COR-L47 (cell line): ENCODE data around the gene IER3IP1.
"Not testable (repeated sequence)": the region's sequence is repeated elsewhere in the genome, so short reads cannot be mapped to it uniquely, and the experiment has no call there.

Source experiments
- DNase-seq: peaks from one replicate; lab custom pipeline; 2025; lab: John Stamatoyannopoulos, UW

The IER3IP1 gene

DNA sequence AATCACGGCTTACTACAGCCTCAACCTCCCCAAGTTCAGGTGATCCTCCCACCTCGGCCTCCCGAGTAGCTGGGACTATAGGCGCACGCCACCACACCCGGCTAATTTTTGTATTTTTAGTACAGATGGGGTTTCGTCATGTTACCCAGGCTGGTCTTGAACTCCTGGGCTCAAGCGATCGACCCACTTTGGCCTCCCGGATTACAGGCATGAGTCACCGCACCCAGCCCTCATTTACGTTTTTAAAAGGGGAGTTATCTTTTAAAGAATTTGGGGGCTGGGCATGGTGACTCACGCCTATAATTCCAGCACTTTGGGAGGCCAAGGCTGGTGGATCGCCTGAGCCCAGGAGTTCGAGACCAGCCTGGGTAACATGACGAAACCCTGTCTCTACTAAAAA lies 17.8 kb downstream of the IER3IP1 start:
- not testable (repeated sequence) for DNase-seq

DNA sequence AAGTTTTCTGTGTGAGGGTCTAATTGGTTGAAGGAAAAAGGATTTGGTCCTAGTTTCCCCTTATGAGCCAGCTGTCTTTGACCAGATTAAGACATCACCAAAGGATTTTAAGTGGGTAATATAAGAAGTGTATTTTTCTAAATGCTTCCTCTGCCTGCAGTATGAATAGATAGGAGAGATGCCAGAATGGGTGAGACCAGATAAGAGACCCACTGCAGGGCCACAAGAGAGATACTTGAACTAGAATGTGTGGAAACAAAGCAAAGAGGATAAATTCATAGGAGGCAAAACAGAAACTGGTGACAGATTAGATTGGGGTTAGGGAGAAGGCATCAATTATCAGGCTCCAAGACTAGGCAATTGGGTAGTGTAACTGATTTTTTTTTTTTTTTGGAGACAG lies 24.7 kb downstream of the IER3IP1 start:
- DNase-seq = no peak

GRCh38 chr18:47150824-47151366 lies 25.3 kb downstream of the IER3IP1 start:
- peak; percentile 6 for DNase-seq

GRCh38 chr18:47150029-47150823 lies 25.9 kb downstream of the IER3IP1 start, which contains the start of gene HDHD2:
HDHD2 (minus strand) TSS chr18:47150500; CDS start chr18:47136439, 14,061 bp downstream.
- DNase-seq = peak; percentile 88

DNA sequence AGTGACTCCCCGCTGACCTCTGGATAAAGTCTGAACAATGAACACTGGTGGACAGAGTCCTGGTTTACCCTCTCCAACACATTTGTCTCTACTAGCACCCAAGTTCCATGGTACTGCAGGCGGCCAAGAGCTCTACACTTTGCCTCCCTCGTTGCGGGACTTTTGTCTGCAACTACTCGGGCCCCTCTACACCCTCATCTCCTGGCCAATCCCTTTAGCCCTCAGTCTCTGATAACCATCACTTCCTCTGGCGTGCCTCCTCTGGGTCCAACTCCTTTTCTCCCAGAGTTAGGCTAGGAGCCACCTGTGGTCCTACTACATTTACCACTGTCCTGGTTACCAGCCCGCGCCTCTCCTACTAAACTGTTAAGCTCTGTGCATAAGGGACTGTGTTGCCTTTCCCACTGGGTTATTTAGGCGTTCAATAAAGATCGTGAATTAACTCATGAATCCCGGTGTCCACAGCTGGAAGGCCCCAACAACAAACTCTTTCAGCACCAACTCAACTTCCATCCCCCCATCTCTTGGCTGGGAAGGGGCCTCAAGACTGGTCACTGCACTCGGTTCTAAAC lies 26.6 kb downstream of the IER3IP1 start:
- no peak for DNase-seq

- DNase-seq = no peak
Measured at GRCh38 chr18:47146206-47146605, 30.0 kb downstream of the IER3IP1 start.

GRCh38 chr18:47143899-47144485 lies 32.2 kb downstream of the IER3IP1 start:
- no peak for DNase-seq

DNA sequence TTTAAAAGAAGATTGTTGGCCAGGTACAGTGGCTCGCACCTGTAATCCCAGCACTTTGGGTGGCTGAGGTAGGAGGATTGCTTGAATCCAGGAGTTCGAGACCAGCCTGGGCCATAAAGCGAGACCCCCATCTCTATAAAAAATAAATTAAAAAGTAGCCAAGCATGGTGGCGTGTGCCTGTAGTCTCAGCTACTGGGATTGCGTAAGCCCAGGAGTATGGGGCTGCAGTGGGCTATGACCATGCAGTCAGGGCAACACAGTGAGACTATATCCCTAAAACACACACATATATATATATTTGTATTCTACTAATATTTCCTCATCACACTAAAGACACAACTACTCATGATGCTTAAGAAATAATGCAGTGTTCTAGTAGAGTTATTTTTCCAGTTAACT lies 33.0 kb downstream of the IER3IP1 start:
- DNase-seq = no peak

- no peak for DNase-seq
Measured at GRCh38 chr18:47141289-47141688, 34.9 kb downstream of the IER3IP1 start.

DNA sequence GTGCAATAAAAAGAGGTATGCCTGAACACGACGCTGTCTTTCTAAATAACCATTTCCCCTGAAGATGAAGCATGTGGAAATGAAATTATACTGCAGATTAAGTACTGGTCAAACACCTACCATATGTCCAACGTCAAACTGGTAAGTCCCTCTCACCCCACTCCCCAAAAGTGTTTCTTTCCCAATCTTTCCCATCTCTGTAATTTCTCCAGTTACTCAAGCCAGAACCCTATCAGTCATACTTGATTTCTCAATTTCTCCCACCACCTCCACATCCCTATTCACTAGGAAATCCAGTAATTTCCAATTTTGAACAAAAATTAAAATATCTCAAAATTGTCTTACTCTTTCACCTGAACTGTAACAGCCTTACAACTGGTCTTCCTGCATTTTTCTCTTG lies 55.0 kb downstream of the IER3IP1 start:
- no peak for DNase-seq

GRCh38 chr18:47120428-47120827 lies 55.7 kb downstream of the IER3IP1 start:
- no peak for DNase-seq

GRCh38 chr18:47118981-47119380 lies 57.2 kb downstream of the IER3IP1 start:
- no peak for DNase-seq

DNA sequence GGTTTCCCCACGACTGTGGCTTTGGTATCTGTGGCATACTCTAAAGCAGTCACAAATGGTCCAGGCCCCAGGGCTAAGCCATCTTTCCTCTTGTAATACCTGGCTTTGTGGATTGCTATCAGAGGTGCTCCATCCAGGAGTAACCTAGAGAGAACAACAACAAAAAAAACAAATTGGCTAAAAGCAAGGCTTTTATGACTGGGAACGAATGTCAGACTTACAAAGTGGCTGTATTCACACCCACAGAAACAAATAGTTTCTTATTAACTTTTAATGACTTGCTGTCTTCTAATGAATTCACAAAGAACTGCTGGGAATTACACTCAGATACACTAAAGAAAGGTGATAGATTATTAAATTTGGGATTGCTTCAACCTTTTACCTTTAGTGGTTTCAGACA lies 61.0 kb downstream of the IER3IP1 start:
- DNase-seq = no peak

GRCh38 chr18:47113796-47114540 lies 62.2 kb downstream of the IER3IP1 start:
- no peak for DNase-seq

- DNase-seq = no peak
Measured at GRCh38 chr18:47110492-47111274, 65.5 kb downstream of the IER3IP1 start.

DNA sequence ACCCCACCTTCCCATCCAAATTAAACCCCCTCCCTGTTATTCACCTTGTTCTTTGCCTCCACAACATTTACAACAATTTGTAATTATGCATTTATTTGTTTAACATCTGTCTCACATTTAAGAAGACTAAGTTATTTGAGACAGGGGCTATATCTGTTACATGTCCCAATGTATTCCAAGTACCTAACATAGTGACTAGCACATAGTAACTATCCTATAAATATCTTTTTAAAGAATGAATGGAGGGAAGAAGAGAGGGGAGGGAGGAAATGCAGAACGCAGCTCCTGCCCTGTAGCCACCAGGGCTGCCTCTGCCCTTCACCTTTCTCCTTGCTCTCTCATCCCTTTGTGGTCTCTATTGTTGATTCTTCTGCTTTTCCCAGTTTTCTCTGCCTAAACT lies 66.4 kb downstream of the IER3IP1 start:
- no peak for DNase-seq

DNA sequence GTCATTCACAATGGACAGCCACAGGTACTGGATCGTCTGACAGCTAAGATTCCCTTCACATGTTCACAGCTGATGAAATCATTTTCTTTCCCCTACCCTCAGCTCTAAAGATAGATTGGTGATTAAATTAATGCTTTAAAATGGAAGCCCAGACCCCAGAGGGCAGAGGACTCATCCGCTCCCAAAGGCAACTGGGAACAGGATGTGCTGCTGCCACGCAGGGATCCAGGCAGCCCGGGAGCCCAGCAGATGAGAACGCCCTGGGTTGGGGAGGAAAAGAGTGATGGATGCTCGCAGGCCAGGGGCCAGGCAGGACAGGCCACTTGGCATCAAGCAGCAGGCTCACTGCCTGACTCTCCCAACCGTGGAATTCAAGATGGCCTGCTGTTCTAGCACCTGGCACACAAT lies 67.2 kb downstream of the IER3IP1 start:
- DNase-seq = no peak

DNA sequence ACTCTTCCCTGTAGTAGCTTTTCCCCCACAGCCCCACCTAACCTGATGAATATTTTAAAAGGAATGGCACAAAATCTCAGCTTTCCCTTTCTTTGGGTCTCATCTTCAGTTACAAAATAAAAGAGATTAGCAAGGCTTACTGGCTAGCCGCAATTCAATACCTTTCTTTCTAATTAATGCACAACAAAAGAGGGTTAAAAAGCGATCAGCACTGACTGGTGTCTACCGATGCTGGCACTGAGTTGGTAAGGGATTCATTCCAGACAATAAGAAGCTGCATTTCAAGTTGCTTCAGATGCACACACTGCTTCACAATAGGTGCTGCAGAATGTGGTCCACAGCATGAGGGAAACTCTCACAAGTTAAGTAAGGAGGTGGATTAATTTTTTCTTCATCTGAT lies 67.8 kb downstream of the IER3IP1 start:
- DNase-seq = no peak
